ENCODE measurements around the gene BAIAP2.

DNA sequence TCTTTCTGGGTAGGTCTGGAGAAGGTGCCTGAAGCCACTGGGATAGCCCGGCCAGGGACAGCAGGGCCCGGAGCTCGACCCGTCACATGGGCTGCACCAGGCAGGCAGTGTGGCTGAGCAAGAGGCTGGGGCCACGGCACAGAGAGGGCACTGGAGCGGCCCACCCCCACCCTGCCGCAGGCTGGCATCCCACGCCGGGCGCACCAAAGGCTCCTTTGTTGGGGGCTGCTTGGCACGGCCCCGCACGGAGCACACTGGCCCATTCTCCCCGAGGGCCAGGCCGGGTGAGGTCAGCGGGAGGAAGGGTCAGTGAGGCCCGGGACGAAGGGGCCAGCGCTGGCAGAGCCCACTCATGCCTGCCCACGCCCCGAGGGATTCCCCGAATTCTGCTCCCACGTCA is 93.8 kb downstream of the BAIAP2 start:
- TF ChIP-seq POLR2A (IDR thresholded peaks at IDR 0.05) = no peak
- TF ChIP-seq, protein P1, sequence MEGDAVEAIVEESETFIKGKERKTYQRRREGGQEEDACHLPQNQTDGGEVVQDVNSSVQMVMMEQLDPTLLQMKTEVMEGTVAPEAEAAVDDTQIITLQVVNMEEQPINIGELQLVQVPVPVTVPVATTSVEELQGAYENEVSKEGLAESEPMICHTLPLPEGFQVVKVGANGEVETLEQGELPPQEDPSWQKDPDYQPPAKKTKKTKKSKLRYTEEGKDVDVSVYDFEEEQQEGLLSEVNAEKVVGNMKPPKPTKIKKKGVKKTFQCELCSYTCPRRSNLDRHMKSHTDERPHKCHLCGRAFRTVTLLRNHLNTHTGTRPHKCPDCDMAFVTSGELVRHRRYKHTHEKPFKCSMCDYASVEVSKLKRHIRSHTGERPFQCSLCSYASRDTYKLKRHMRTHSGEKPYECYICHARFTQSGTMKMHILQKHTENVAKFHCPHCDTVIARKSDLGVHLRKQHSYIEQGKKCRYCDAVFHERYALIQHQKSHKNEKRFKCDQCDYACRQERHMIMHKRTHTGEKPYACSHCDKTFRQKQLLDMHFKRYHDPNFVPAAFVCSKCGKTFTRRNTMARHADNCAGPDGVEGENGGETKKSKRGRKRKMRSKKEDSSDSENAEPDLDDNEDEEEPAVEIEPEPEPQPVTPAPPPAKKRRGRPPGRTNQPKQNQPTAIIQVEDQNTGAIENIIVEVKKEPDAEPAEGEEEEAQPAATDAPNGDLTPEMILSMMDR (IDR thresholded peaks at IDR 0.05) = no peak
- TF ChIP-seq POLR2AphosphoS5 (IDR thresholded peaks at IDR 0.05; ENCODE audit: insufficient read depth in 1 of 2, low read depth in 1 of 2) = no peak
